OCI-LY1 (cell line): Measurements from ENCODE around the gene ATG2A.

ENCODE experiments used
- H2AFZ ChIP-seq: fragments of 200-600 bp; sonication (generic), shearing (Covaris generic); 2 replicates; pipeline ENCODE4 v1.6.0; 2014; ENCODE audit warnings: antibody characterized with exemption, mild to moderate bottlenecking, low read length
- H3F3A ChIP-seq: fragments of 200-600 bp; sonication (generic), shearing (Covaris generic); 2 replicates; pipeline ENCODE4 v1.6.0; 2014; ENCODE audit warnings: mild to moderate bottlenecking, antibody characterized with exemption, low read length, moderate library complexity; ENCODE audit not compliant: insufficient read depth
- H3K27ac ChIP-seq: fragments of 200-600 bp; sonication (generic); 2 replicates; pipeline ENCODE4 v1.5.1; 2014; ENCODE audit warnings: low read length, mixed run types, mild to moderate bottlenecking, low read depth; ENCODE audit not compliant: poor library complexity, severe bottlenecking
- H3K27me3 ChIP-seq: fragments of 200-600 bp; sonication (generic); 2 replicates; pipeline ENCODE4 v1.6.0; 2014; ENCODE audit warnings: antibody characterized with exemption, mild to moderate bottlenecking, low read length, moderate library complexity; ENCODE audit not compliant: insufficient read depth
- H3K36me3 ChIP-seq: fragments of 200-600 bp; sonication (generic); 2 replicates; pipeline ENCODE4 v1.6.1; 2014; ENCODE audit warnings: mild to moderate bottlenecking, antibody characterized with exemption, low read length, moderate library complexity, mixed read lengths; ENCODE audit not compliant: insufficient read depth
- H3K4me1 ChIP-seq: fragments of 200-600 bp; sonication (generic); 2 replicates; pipeline ENCODE4 v1.5.1; 2014; ENCODE audit warnings: mild to moderate bottlenecking, low read length, moderate library complexity; ENCODE audit not compliant: insufficient read depth, severe bottlenecking
- H3K4me2 ChIP-seq: fragments of 200-600 bp; sonication (generic), shearing (Covaris generic); 2 replicates; pipeline ENCODE4 v1.6.1; 2014; ENCODE audit warnings: low read length
- H3K4me3 ChIP-seq: fragments of 200-600 bp; sonication (generic); 2 replicates; pipeline ENCODE4 v1.5.1; 2014; ENCODE audit warnings: low read length, low read depth, mild to moderate bottlenecking, mixed read lengths; ENCODE audit not compliant: poor library complexity, severe bottlenecking
- H3K79me2 ChIP-seq: fragments of 200-600 bp; shearing (Covaris generic); 2 replicates; pipeline ENCODE4 v1.6.1; 2016; ENCODE audit warnings: mixed run types, low read length, mixed read lengths; ENCODE audit not compliant: insufficient read depth
- H3K9ac ChIP-seq: fragments of 200-600 bp; sonication (generic), shearing (Covaris generic); 2 replicates; pipeline ENCODE4 v1.6.1; 2014; ENCODE audit warnings: mild to moderate bottlenecking, low read length, mixed read lengths
- H3K9me2 ChIP-seq: fragments of 200-600 bp; sonication (generic), shearing (Covaris generic); 2 replicates; pipeline ENCODE4 v1.6.1; 2014; ENCODE audit warnings: low read depth, mild to moderate bottlenecking, low read length, mixed read lengths
- H3K9me3 ChIP-seq: fragments of 200-600 bp; shearing (Covaris generic); 2 replicates; pipeline ENCODE4 v1.6.1; 2014; ENCODE audit warnings: low read length, mixed read lengths
- H4K20me1 ChIP-seq: fragments of 200-600 bp; sonication (generic), shearing (Covaris generic); 2 replicates; pipeline ENCODE4 v1.6.0; 2016; ENCODE audit warnings: mild to moderate bottlenecking, low read length; ENCODE audit not compliant: insufficient read depth
- EZH2 ChIP-seq: fragments of 200-600 bp; sonication (generic), shearing (Covaris generic); IDR thresholded peaks from 2 replicates; pipeline ENCODE4 v1.8.0; 2017; ENCODE audit warnings: borderline replicate concordance, mixed run types, mild to moderate bottlenecking, antibody characterized with exemption, low read length, moderate library complexity, mixed read lengths
- TF ChIP-seq, protein P1 (sequence below): fragments of 200-600 bp; sonication (generic), shearing (Covaris generic); IDR thresholded peaks from 2 replicates; pipeline ENCODE4 v1.5.1; 2017; ENCODE audit warnings: mild to moderate bottlenecking, antibody characterized with exemption, low read length, moderate library complexity, mixed read lengths

The ATG2A gene

DNA sequence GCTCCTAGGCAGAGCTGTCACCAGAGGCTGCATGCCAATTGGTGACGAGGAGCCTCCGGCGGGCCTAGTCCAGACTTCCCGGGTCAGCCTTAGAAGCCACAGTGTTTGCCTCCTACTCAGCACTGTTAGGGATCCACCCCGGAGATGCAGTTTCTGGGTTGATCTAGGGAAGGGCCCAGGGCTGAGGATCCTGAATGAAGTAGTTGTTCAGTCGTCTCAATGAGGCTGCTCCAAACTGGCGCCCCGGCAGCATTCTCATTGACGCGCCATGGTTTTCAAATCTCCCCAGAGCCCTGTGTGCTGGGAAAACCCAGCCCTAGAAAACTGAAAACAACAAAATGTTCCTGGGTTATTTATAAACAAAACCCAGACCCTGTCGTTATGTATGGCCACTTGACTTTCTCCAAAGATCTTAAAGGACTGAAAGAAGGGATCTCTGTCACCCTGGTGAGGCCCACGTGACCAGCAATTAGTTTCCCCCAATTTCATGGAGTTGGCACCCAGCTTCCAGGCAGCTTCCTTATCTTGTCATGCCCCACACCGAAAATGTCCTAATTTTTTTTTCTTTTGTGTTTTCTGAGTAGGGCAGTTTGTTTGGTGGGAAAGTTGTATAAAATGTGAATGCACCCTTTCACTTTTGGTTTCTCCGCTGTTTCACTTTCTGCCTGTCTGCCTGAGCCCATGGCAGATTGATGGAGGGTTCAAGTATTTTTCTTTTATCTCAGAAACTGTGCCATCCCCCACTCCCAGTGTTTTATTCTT is 36.6 kb downstream of the ATG2A start:
- Histone ChIP-seq H3K27me3 (no peaks in the 10 kb centered on the region), H3K9me3 (no peaks in the 10 kb centered on the region), H3F3A (no peaks in the 10 kb centered on the region; the same call in 1 of the 2 replicates), H3K4me2 (peak overlapping the region; percentile 98), H3K4me1 (peaks cover 82% of the 10 kb centered on the region), H3K9me2 (no peaks in the 10 kb centered on the region), H3K27ac (peak overlapping the region; percentile 96), H2AFZ (no peak overlapping the region), H3K4me3 (peak overlapping the region; percentile 98), H4K20me1 (no peaks in the 10 kb centered on the region), H3K36me3 (peaks cover 10% of the 10 kb centered on the region; the same call in 1 of the 2 replicates), H3K79me2 (peaks cover 28% of the 10 kb centered on the region), H3K9ac (peak overlapping the region; percentile 99)
- TF ChIP-seq, protein P1, sequence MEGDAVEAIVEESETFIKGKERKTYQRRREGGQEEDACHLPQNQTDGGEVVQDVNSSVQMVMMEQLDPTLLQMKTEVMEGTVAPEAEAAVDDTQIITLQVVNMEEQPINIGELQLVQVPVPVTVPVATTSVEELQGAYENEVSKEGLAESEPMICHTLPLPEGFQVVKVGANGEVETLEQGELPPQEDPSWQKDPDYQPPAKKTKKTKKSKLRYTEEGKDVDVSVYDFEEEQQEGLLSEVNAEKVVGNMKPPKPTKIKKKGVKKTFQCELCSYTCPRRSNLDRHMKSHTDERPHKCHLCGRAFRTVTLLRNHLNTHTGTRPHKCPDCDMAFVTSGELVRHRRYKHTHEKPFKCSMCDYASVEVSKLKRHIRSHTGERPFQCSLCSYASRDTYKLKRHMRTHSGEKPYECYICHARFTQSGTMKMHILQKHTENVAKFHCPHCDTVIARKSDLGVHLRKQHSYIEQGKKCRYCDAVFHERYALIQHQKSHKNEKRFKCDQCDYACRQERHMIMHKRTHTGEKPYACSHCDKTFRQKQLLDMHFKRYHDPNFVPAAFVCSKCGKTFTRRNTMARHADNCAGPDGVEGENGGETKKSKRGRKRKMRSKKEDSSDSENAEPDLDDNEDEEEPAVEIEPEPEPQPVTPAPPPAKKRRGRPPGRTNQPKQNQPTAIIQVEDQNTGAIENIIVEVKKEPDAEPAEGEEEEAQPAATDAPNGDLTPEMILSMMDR: no peak
- no peak for TF ChIP-seq EZH2

DNA sequence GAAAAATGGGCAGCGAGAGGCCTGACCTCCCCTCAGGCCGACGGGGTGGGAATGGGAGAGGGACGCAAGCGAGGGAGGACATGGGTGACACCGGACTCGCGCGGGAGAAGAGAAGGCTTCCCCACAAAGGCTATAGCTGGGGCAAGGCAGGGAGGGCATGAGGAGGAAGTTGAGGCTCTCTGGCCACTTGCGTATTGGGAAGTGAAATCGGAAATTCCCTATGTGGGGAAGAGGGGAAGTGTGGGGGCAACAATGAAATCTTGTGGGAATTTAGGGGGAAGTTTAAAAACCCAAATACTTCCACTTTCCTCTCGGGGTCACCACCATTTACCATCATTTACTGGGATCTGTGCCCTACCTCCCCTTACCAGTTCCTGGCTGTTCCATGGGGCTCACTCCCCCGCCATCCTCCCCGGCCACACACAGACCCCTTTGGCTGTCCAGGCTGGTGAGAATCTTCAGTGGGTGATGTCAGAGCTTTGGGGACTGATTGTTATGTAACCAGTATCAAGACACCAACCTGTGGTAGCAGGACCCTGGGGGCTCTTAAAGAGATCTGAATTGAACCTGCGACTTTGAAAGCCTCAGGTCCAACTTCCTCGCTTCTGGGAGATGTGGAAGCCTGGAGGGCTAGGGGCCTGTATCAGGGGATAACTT is 37.6 kb downstream of the ATG2A start:
- TF ChIP-seq, protein P1: no peak
- no peak for TF ChIP-seq EZH2
- peaks cover 84% of the 10 kb centered on the region for H3K4me1 ChIP-seq

DNA sequence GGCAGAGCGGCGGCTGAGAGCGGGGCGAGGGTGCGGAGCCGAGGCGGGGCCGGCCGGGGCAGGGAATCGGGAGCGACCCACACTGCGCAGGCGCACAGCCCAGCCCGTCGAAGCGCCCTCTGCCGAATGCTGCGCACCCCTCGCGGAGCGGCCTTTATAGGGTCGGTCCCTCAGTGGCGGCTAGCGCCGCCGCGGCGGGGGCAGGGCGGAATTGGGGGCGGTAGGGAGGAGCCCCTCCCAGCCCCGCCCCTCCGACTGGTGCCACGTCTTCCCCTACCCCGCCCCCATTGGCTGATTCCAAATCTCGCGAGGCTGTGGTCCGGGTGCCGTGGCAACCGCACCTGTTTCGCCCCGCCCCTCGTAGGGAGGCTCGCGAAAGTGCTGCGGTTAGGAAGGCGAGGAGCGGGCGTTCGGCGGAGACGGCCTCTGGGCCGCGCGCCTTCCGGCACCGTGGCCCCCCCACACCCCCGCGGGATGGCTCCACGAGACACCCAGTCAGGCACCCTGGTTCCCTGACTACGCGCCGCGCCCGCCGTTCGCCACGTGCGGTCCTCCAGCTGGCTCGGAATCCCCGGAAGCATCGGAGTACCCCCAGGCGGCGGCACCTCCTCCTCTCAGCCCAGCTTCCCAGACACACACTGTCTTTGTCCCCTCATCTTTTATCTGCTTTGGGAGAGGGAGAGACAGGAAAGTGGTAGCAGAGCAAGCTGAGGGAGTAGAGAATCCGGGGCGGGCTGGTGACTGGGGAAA is 38.3 kb downstream of the ATG2A start, which contains the start of gene EHD1:
Gene EHD1, minus strand, starts transcription at position 128 of the 750 bp plus-strand sequence. CDS start 157 bp downstream, outside the sequence.
- H3K4me2 ChIP-seq: peak within 1 kb of the TSS; percentile 98
- TF ChIP-seq, protein P1: peak; percentile 52
- TF ChIP-seq EZH2: no peak

More for the DNA sequence above, 37.6 kb downstream of the ATG2A start:
- Histone ChIP-seq H3K27ac (peak overlapping the region; percentile 96), H3K4me2 (peak overlapping the region; percentile 98), H2AFZ (no peak overlapping the region), H3K9ac (peak overlapping the region; percentile 99), H3K4me3 (peak overlapping the region; percentile 98), H3K79me2 (peaks cover 29% of the 10 kb centered on the region), H4K20me1 (no peaks in the 10 kb centered on the region), H3F3A (no peaks in the 10 kb centered on the region; the same call in 1 of the 2 replicates), H3K27me3 (no peaks in the 10 kb centered on the region), H3K9me3 (no peaks in the 10 kb centered on the region), H3K9me2 (no peaks in the 10 kb centered on the region), H3K36me3 (peaks cover 13% of the 10 kb centered on the region; the same call in 1 of the 2 replicates)

More for the DNA sequence above, 38.3 kb downstream of the ATG2A start, which contains the start of gene EHD1:
- H3K9ac ChIP-seq: peak within 1 kb of the TSS; percentile 99
- no peaks in the 10 kb centered on the region; the same call in 1 of the 2 replicates for H3F3A ChIP-seq
- H3K4me1 ChIP-seq: peaks cover 84% of the 10 kb centered on the region
- H2AFZ ChIP-seq: no peak within 1 kb of the TSS
- no peaks in the 10 kb centered on the region for H3K9me2 ChIP-seq
- peaks cover 29% of the 10 kb centered on the region for H3K79me2 ChIP-seq
- H3K9me3 ChIP-seq: no peaks in the 10 kb centered on the region
- peak within 1 kb of the TSS; percentile 96 for H3K27ac ChIP-seq
- H3K4me3 ChIP-seq: peak within 1 kb of the TSS; percentile 98
- H3K27me3 ChIP-seq: no peaks in the 10 kb centered on the region
- peaks cover 16% of the 10 kb centered on the region; the same call in 1 of the 2 replicates for H3K36me3 ChIP-seq
- no peaks in the 10 kb centered on the region for H4K20me1 ChIP-seq
